CD14-positive monocyte (primary cell): ENCODE measurements around the gene SCD5. TPM values are rescaled to one million over a fixed set of nuclear protein-coding genes. Genes with fewer than 3 reads are reported as not detected.

Experiments
- DNase-seq, 3 donors: peaks; one replicate each; pipeline ENCODE4 v3.0.0-alpha.2; 2011 to 2022
- H2AFZ ChIP-seq: 2 replicates; pipeline ENCODE4 v1.6.0; 2012; ENCODE audit warnings: mild to moderate bottlenecking, low read depth, low read length, inconsistent platforms; ENCODE audit not compliant: insufficient read depth, poor library complexity, severe bottlenecking
- H3K27ac ChIP-seq, 2 donors: 1 replicate in 1 of 2; 2 replicates in 1 of 2; pipeline ENCODE4 v1.5.1; 2012 to 2013; ENCODE audit warnings: low read length in 2 of 2, control low read depth in 1 of 2, inconsistent platforms in 1 of 2, low read depth in 1 of 2, mild to moderate bottlenecking in 1 of 2
- H3K27me3 ChIP-seq, 2 donors: one replicate each; pipeline versions ENCODE4 v1.6.0 to v1.6.1; 2011 to 2013; ENCODE audit warnings: low read length in 2 of 2; ENCODE audit not compliant: control insufficient read depth in 2 of 2, insufficient read depth in 2 of 2
- H3K36me3 ChIP-seq, 2 donors: replicated peaks in 1 of 2; 1 replicate in 1 of 2; 2 replicates in 1 of 2; pipeline versions ENCODE4 v1.5.1 to v1.6.1; 2012 to 2013; ENCODE audit warnings: low read length in 2 of 2, control low read depth in 1 of 2, inconsistent platforms in 1 of 2, mild to moderate bottlenecking in 1 of 2; ENCODE audit not compliant: insufficient read depth in 2 of 2, control insufficient read depth in 1 of 2
- H3K4me1 ChIP-seq, 2 donors: 1 replicate in 1 of 2; 2 replicates in 1 of 2; pipeline versions ENCODE4 v1.5.1 to v1.6.1; 2012 to 2013; ENCODE audit warnings: low read length in 2 of 2, control low read depth in 1 of 2, inconsistent platforms in 1 of 2, mild to moderate bottlenecking in 1 of 2, moderate library complexity in 1 of 2; ENCODE audit not compliant: insufficient read depth in 2 of 2, control insufficient read depth in 1 of 2
- H3K4me2 ChIP-seq: replicated peaks from 2 replicates; pipeline ENCODE3; 2012; ENCODE audit warnings: low read length, moderate library complexity, mild to moderate bottlenecking; ENCODE audit not compliant: poor library complexity, severe bottlenecking; ENCODE audit errors: extremely low read depth
- H3K4me3 ChIP-seq, 3 experiments: fragments of 200-600 bp in 1 of 3; sonication (generic) in 1 of 3; replicated peaks in 1 of 3; 1 replicate in 2 of 3; 2 replicates in 1 of 3; pipeline ENCODE4 v1.5.1; 2011 to 2013; ENCODE audit warnings: low read length in 3 of 3, mild to moderate bottlenecking in 3 of 3, control low read depth in 2 of 3, low read depth in 2 of 3, inconsistent platforms in 1 of 3, moderate library complexity in 1 of 3
- H3K79me2 ChIP-seq: 2 replicates; pipeline ENCODE4 v1.6.0; 2012; ENCODE audit warnings: mild to moderate bottlenecking, control low read depth, inconsistent platforms, low read length, moderate library complexity; ENCODE audit not compliant: insufficient read depth
- H3K9ac ChIP-seq: 2 replicates; pipeline ENCODE4 v1.6.0; 2017; ENCODE audit warnings: low read length, mild to moderate bottlenecking; ENCODE audit not compliant: insufficient read depth, poor library complexity, severe bottlenecking
- H3K9me3 ChIP-seq, 2 donors: replicated peaks in 1 of 2; 1 replicate in 1 of 2; 2 replicates in 1 of 2; pipeline versions ENCODE4 v1.5.1 to v1.6.1; 2012 to 2013; ENCODE audit warnings: low read length in 2 of 2, control low read depth in 1 of 2; ENCODE audit not compliant: control insufficient read depth in 1 of 2, insufficient read depth in 1 of 2
- H4K20me1 ChIP-seq: 2 replicates; pipeline ENCODE4 v1.6.0; 2012; ENCODE audit warnings: mild to moderate bottlenecking, low read length, control low read depth, moderate library complexity; ENCODE audit not compliant: insufficient read depth
- H3K27ac Mint-ChIP-seq, 7 donors: one replicate each; pipeline ENCODE4 v1.8.0; 2020; ENCODE audit warnings: mild to moderate bottlenecking in 7 of 7, mixed read lengths in 7 of 7, moderate library complexity in 6 of 7, inconsistent platforms in 2 of 7
- H3K27me3 Mint-ChIP-seq, 3 donors: one replicate each; pipeline ENCODE4 v1.8.0; 2021 to 2022; ENCODE audit warnings: low read depth in 3 of 3, mild to moderate bottlenecking in 3 of 3, mixed read lengths in 3 of 3, moderate library complexity in 3 of 3, inconsistent platforms in 1 of 3
- H3K36me3 Mint-ChIP-seq, 2 donors: one replicate each; pipeline ENCODE4 v1.8.0; 2020; ENCODE audit warnings: mixed read lengths in 2 of 2, inconsistent platforms in 1 of 2, mild to moderate bottlenecking in 1 of 2
- H3K4me1 Mint-ChIP-seq: one replicate; pipeline ENCODE4 v1.8.0; 2020; ENCODE audit warnings: mild to moderate bottlenecking, mixed read lengths
- H3K4me3 Mint-ChIP-seq, 2 donors: one replicate each; pipeline ENCODE4 v1.8.0; 2020; ENCODE audit warnings: mild to moderate bottlenecking in 2 of 2, mixed read lengths in 2 of 2, moderate library complexity in 1 of 2
- H3K9me3 Mint-ChIP-seq, 7 donors: one replicate each; pipeline ENCODE4 v1.8.0; 2020 to 2022; ENCODE audit warnings: mixed read lengths in 7 of 7, mild to moderate bottlenecking in 6 of 7, moderate library complexity in 6 of 7, inconsistent platforms in 2 of 7
- CTCF ChIP-seq: fragments of 200-600 bp; IDR thresholded peaks from one replicate; pipeline ENCODE4 v1.8.0; 2022; ENCODE audit warnings: antibody characterized with exemption, mild to moderate bottlenecking
- WGBS: methylation state at CpG from one replicate; pipeline ENCODE4 v1.1.5; 2013; ENCODE audit warnings: missing lambda C conversion rate; ENCODE audit not compliant: insufficient coverage; 5-methylcytosine and 5-hydroxymethylcytosine counted together
- intact Hi-C, 2 donors: fragments of 100-400 bp; cut with micrococcal nuclease; formaldehyde crosslinking; loops; one replicate each; pipeline versions ENCODE4 v1.15.0 to v1.15.1; 2023
- polyA plus RNA-seq, 3 donors: library from polyadenylated mRNA; depleted of rRNA in 1 of 3; unstranded in 2 of 3; stranded (reverse) in 1 of 3; fragments of 300-500 nt in 2 of 3; fragments of >200 nt in 1 of 3; fragmentation: Illumina TruSeq in 2 of 3; gene quantifications; 1 replicate in 2 of 3; 2 replicates in 1 of 3; pipeline ENCODE4 v1.2.3, GENCODE V29; 2012 to 2021

The SCD5 gene
- polyA plus RNA-seq, 3 donors = 0.28 to 1.3 (median 0.61) TPM

GRCh38 chr4:82721819-82722423 is 76.7 kb downstream of the SCD5 start:
- Histone ChIP-seq H3K4me3 (no peak overlapping the region), H3K9ac (no peak overlapping the region), H3K9me3 (no peaks in the 10 kb centered on the region), H3K4me2 (no peak overlapping the region), H2AFZ (no peak overlapping the region), H3K36me3 (no peaks in the 10 kb centered on the region), H4K20me1 (no peaks in the 10 kb centered on the region), H3K27me3 (no peaks in the 10 kb centered on the region), H3K4me1 (no peaks in the 10 kb centered on the region), H3K79me2 (no peaks in the 10 kb centered on the region), H3K27ac (no peak overlapping the region)
- no peak for TF ChIP-seq CTCF
- intact Hi-C loops = no loop called here
- no peak overlapping the region for H3K27ac Mint-ChIP-seq
- H3K4me3 Mint-ChIP-seq = no peak overlapping the region
- H3K36me3 Mint-ChIP-seq = no peaks in the 10 kb centered on the region
- no peaks in the 10 kb centered on the region for H3K4me1 Mint-ChIP-seq
- no CpG with 5 or more reads among the region's 2 CpGs for WGBS
- no peaks in the 10 kb centered on the region for H3K9me3 Mint-ChIP-seq
- peaks cover 0 to 1% (median 0%) of the 10 kb centered on the region in 3 donors for H3K27me3 Mint-ChIP-seq
- DNase-seq = no peak

GRCh38 chr4:82718162-82718940 is 80.2 kb downstream of the SCD5 start:
- no peak for TF ChIP-seq CTCF

More at GRCh38 chr4:82718162-82718940, 80.2 kb downstream of the SCD5 start:
- H3K9ac ChIP-seq = no peak overlapping the region
- H3K36me3 ChIP-seq = no peaks in the 10 kb centered on the region
- no peaks in the 10 kb centered on the region for H4K20me1 ChIP-seq
- intact Hi-C loops = no loop called here
- Mint-ChIP-seq H3K4me3 (peak overlapping the region in 1 of 2 donors; percentile 24), H3K36me3 (no peaks in the 10 kb centered on the region), H3K9me3 (no peaks in the 10 kb centered on the region), H3K27ac (no peak overlapping the region), H3K4me1 (peaks cover 12% of the 10 kb centered on the region), H3K27me3 (no peaks in the 10 kb centered on the region)
- H3K27me3 ChIP-seq = no peaks in the 10 kb centered on the region
- DNase-seq = no peak
- no peaks in the 10 kb centered on the region for H3K79me2 ChIP-seq
- H3K27ac ChIP-seq = no peak overlapping the region
- 90% methylated on average over 5 of the region's 7 CpGs for WGBS
- no peaks in the 10 kb centered on the region for H3K4me1 ChIP-seq
- no peaks in the 10 kb centered on the region for H3K9me3 ChIP-seq
- H2AFZ ChIP-seq = no peak overlapping the region
- no peak overlapping the region for H3K4me3 ChIP-seq
- no peak overlapping the region for H3K4me2 ChIP-seq
